Measurements from ENCODE around the gene KIAA2012. TPM values are rescaled to one million over a fixed set of nuclear protein-coding genes. Genes with fewer than 3 reads are reported as not detected.

Gene KIAA2012
- total RNA-seq, 1 donor from 2014 or later = not detected

GRCh38 chr2:202114291-202114690, 41.2 kb downstream of the KIAA2012 start:
- Mint-ChIP-seq H3K9me3 (ENCODE audit: unreplicated experiment) (peaks cover 6% of the 10 kb centered on the region), H3K4me3 (ENCODE audit: unreplicated experiment) (no peak overlapping the region), H3K27ac (ENCODE audit: unreplicated experiment) (no peak overlapping the region), H3K27me3 (ENCODE audit: low read depth, unreplicated experiment) (no peaks in the 10 kb centered on the region), H3K36me3 (ENCODE audit: low read depth, unreplicated experiment) (no peaks in the 10 kb centered on the region), H3K4me1 (ENCODE audit: low read depth, unreplicated experiment) (peaks cover 34% of the 10 kb centered on the region)
- no peaks in the 10 kb centered on the region for H3K9me3 ChIP-seq (ENCODE audit: insufficient read depth, low read depth, low read length)
- no peak overlapping the region for H3K27ac ChIP-seq (ENCODE audit: low read depth, low read length)
- DNase-seq (ENCODE audit: low read depth) = no peak
- no peak overlapping the region for H3K9ac ChIP-seq (ENCODE audit: low read length)
- H3K36me3 ChIP-seq (ENCODE audit: insufficient read depth, low read length) = no peaks in the 10 kb centered on the region
- no peak overlapping the region for H2AFZ ChIP-seq (ENCODE audit: low read depth, low read length)
- no peak overlapping the region for H3K4me2 ChIP-seq (ENCODE audit: low read length)
- H4K20me1 ChIP-seq (ENCODE audit: insufficient read depth, low read length) = no peaks in the 10 kb centered on the region
- FAIRE-seq = no peak
- H3K79me2 ChIP-seq (ENCODE audit: insufficient read depth, low read length) = no peaks in the 10 kb centered on the region
- no peak for TF ChIP-seq EZH2 (IDR thresholded peaks at IDR 0.05; ENCODE audit: insufficient read depth, low read length)
- TF ChIP-seq, protein P1, sequence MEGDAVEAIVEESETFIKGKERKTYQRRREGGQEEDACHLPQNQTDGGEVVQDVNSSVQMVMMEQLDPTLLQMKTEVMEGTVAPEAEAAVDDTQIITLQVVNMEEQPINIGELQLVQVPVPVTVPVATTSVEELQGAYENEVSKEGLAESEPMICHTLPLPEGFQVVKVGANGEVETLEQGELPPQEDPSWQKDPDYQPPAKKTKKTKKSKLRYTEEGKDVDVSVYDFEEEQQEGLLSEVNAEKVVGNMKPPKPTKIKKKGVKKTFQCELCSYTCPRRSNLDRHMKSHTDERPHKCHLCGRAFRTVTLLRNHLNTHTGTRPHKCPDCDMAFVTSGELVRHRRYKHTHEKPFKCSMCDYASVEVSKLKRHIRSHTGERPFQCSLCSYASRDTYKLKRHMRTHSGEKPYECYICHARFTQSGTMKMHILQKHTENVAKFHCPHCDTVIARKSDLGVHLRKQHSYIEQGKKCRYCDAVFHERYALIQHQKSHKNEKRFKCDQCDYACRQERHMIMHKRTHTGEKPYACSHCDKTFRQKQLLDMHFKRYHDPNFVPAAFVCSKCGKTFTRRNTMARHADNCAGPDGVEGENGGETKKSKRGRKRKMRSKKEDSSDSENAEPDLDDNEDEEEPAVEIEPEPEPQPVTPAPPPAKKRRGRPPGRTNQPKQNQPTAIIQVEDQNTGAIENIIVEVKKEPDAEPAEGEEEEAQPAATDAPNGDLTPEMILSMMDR (IDR thresholded peaks at IDR 0.05; ENCODE audit: insufficient read depth, low read depth, low read length) = no peak
- H3K4me3 ChIP-seq (ENCODE audit: insufficient read depth, low read depth, low read length) = no peak overlapping the region
- no peaks in the 10 kb centered on the region for H3K27me3 ChIP-seq (ENCODE audit: insufficient read depth, low read length)
- H3K4me1 ChIP-seq (ENCODE audit: insufficient read depth, low read length) = peaks cover 11% of the 10 kb centered on the region

GRCh38 chr2:202114795-202115194, 41.7 kb downstream of the KIAA2012 start:
- Mint-ChIP-seq H3K36me3 (ENCODE audit: low read depth, unreplicated experiment) (no peaks in the 10 kb centered on the region), H3K4me1 (ENCODE audit: low read depth, unreplicated experiment) (peaks cover 29% of the 10 kb centered on the region), H3K27ac (ENCODE audit: unreplicated experiment) (no peak overlapping the region), H3K4me3 (ENCODE audit: unreplicated experiment) (no peak overlapping the region), H3K27me3 (ENCODE audit: low read depth, unreplicated experiment) (no peaks in the 10 kb centered on the region), H3K9me3 (ENCODE audit: unreplicated experiment) (peaks cover 6% of the 10 kb centered on the region)
- no peak overlapping the region for H3K4me2 ChIP-seq (ENCODE audit: low read length)
- FAIRE-seq (no peak), DNase-seq (ENCODE audit: low read depth) (no peak)
- H3K36me3 ChIP-seq (ENCODE audit: insufficient read depth, low read length) = no peaks in the 10 kb centered on the region
- no peaks in the 10 kb centered on the region for H3K9me3 ChIP-seq (ENCODE audit: insufficient read depth, low read depth, low read length)
- no peak overlapping the region for H2AFZ ChIP-seq (ENCODE audit: low read depth, low read length)
- no peak overlapping the region for H3K9ac ChIP-seq (ENCODE audit: low read length)
- no peaks in the 10 kb centered on the region for H4K20me1 ChIP-seq (ENCODE audit: insufficient read depth, low read length)
- H3K79me2 ChIP-seq (ENCODE audit: insufficient read depth, low read length) = no peaks in the 10 kb centered on the region
- TF ChIP-seq, protein P1 (IDR thresholded peaks at IDR 0.05; ENCODE audit: insufficient read depth, low read depth, low read length) = no peak
- no peak for TF ChIP-seq EZH2 (IDR thresholded peaks at IDR 0.05; ENCODE audit: insufficient read depth, low read length)
- no peak overlapping the region for H3K27ac ChIP-seq (ENCODE audit: low read depth, low read length)
- peaks cover 6% of the 10 kb centered on the region for H3K4me1 ChIP-seq (ENCODE audit: insufficient read depth, low read length)
- no peaks in the 10 kb centered on the region for H3K27me3 ChIP-seq (ENCODE audit: insufficient read depth, low read length)
- H3K4me3 ChIP-seq (ENCODE audit: insufficient read depth, low read depth, low read length) = no peak overlapping the region

DNA sequence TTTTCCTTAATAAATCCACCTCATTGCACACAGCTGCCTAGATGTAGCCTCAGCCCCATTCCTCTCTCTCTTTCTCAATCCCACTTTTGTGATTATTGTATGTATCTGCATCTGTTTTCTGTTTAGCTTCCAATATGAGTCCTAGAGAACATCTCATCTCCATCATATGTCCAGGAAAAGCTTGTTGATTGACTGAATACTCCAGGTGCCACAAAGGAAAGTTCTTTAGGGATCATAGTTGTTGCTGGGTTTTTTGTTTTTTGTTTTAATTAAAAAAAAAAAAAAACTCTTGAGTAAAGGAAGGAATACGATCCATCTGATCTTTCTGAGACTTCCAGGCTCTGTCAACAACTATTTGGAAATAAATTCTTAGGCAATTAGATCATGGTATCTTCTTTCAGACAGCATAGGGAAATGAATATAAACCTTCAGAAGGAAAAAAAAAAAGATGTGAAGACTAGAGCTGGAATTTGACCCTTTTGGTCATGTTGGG, 42.5 kb downstream of the KIAA2012 start:
- no peak overlapping the region for H3K27ac ChIP-seq (ENCODE audit: low read depth, low read length)
- Mint-ChIP-seq H3K27me3 (ENCODE audit: low read depth, unreplicated experiment) (no peaks in the 10 kb centered on the region), H3K4me1 (ENCODE audit: low read depth, unreplicated experiment) (peaks cover 22% of the 10 kb centered on the region), H3K9me3 (ENCODE audit: unreplicated experiment) (peaks cover 6% of the 10 kb centered on the region), H3K4me3 (ENCODE audit: unreplicated experiment) (peak overlapping the region; percentile 60), H3K27ac (ENCODE audit: unreplicated experiment) (peak overlapping the region; percentile 95), H3K36me3 (ENCODE audit: low read depth, unreplicated experiment) (no peaks in the 10 kb centered on the region)
- DNase-seq (ENCODE audit: low read depth) = peak; percentile 73
- no peak for TF ChIP-seq EZH2 (IDR thresholded peaks at IDR 0.05; ENCODE audit: insufficient read depth, low read length)
- TF ChIP-seq, protein P1 (IDR thresholded peaks at IDR 0.05; ENCODE audit: insufficient read depth, low read depth, low read length) = no peak
- no peak overlapping the region for H3K4me3 ChIP-seq (ENCODE audit: insufficient read depth, low read depth, low read length)
- no peaks in the 10 kb centered on the region for H4K20me1 ChIP-seq (ENCODE audit: insufficient read depth, low read length)
- no peak overlapping the region for H2AFZ ChIP-seq (ENCODE audit: low read depth, low read length)
- no peaks in the 10 kb centered on the region for H3K79me2 ChIP-seq (ENCODE audit: insufficient read depth, low read length)
- H3K9me3 ChIP-seq (ENCODE audit: insufficient read depth, low read depth, low read length) = no peaks in the 10 kb centered on the region
- H3K4me1 ChIP-seq (ENCODE audit: insufficient read depth, low read length) = peaks cover 3% of the 10 kb centered on the region
- H3K36me3 ChIP-seq (ENCODE audit: insufficient read depth, low read length) = no peaks in the 10 kb centered on the region
- H3K4me2 ChIP-seq (ENCODE audit: low read length) = peak overlapping the region; percentile 6
- FAIRE-seq = peak; percentile 59
- H3K9ac ChIP-seq (ENCODE audit: low read length) = no peak overlapping the region
- no peaks in the 10 kb centered on the region for H3K27me3 ChIP-seq (ENCODE audit: insufficient read depth, low read length)
